DOHH2 (cell line): Measurements from ENCODE around the gene ITGA2B.
"Not testable (repeated sequence)": the region's sequence is repeated elsewhere in the genome, so short reads cannot be mapped to it uniquely, and the experiment has no call there.

Experiments
- H3F3A ChIP-seq: fragments of 200-600 bp; sonication (generic), shearing (Covaris generic); 2 replicates; pipeline ENCODE4 v1.6.0; 2016; ENCODE audit warnings: antibody characterized with exemption, mild to moderate bottlenecking; ENCODE audit not compliant: control insufficient read depth, insufficient read depth
- H3K27ac ChIP-seq: fragments of 200-600 bp; sonication (generic); 2 replicates; pipeline ENCODE4 v1.5.1; 2014; ENCODE audit warnings: low read depth, mild to moderate bottlenecking, low read length, moderate library complexity
- H3K27me3 ChIP-seq: fragments of 200-600 bp; sonication (generic); 2 replicates; pipeline ENCODE4 v1.6.1; 2014; ENCODE audit warnings: mild to moderate bottlenecking, low read length, mixed read lengths; ENCODE audit not compliant: control insufficient read depth
- H3K36me3 ChIP-seq: fragments of 200-600 bp; sonication (generic); 2 replicates; pipeline ENCODE4 v1.6.1; 2014; ENCODE audit warnings: mild to moderate bottlenecking, low read length, moderate library complexity, mixed read lengths; ENCODE audit not compliant: control insufficient read depth
- H3K4me1 ChIP-seq: fragments of 200-600 bp; sonication (generic); 2 replicates; pipeline ENCODE4 v1.6.1; 2014; ENCODE audit warnings: mild to moderate bottlenecking, low read length, mixed read lengths; ENCODE audit not compliant: control insufficient read depth
- H3K4me2 ChIP-seq: fragments of 200-600 bp; sonication (generic); 2 replicates; pipeline ENCODE4 v1.6.0; 2014; ENCODE audit warnings: mild to moderate bottlenecking, low read length, moderate library complexity
- H3K4me3 ChIP-seq: fragments of 200-600 bp; sonication (generic); 2 replicates; pipeline ENCODE4 v1.5.1; 2014; ENCODE audit warnings: mild to moderate bottlenecking, low read length, mixed read lengths
- H3K79me2 ChIP-seq: fragments of 200-600 bp; sonication (generic); 2 replicates; pipeline ENCODE4 v1.6.1; 2014; ENCODE audit warnings: mild to moderate bottlenecking, low read length, mixed read lengths; ENCODE audit not compliant: control insufficient read depth
- H3K9me2 ChIP-seq: fragments of 200-600 bp; sonication (generic); replicated peaks from 2 replicates; pipeline ENCODE4 v1.6.1; 2014; ENCODE audit warnings: mild to moderate bottlenecking, low read length, mixed read lengths; ENCODE audit not compliant: control insufficient read depth
- H3K9me3 ChIP-seq: fragments of 200-600 bp; sonication (generic); 2 replicates; pipeline ENCODE4 v1.6.1; 2014; ENCODE audit warnings: antibody characterized with exemption, low read length, mixed read lengths; ENCODE audit not compliant: control insufficient read depth, insufficient read depth
- H4K20me1 ChIP-seq: fragments of 200-600 bp; sonication (generic); 2 replicates; pipeline ENCODE4 v1.6.0; 2014; ENCODE audit warnings: low read depth, mild to moderate bottlenecking, antibody characterized with exemption, low read length, moderate library complexity; ENCODE audit not compliant: control insufficient read depth, insufficient read depth
- EZH2phosphoT487 ChIP-seq: fragments of 200-600 bp; sonication (generic); IDR thresholded peaks from 2 replicates; pipeline ENCODE4 v1.6.1; 2017; ENCODE audit warnings: borderline replicate concordance, mild to moderate bottlenecking, antibody characterized with exemption, low read length, moderate library complexity, mixed read lengths
- TF ChIP-seq, protein P1 (sequence below): fragments of 200-600 bp; sonication (generic); IDR thresholded peaks from one replicate; pipeline ENCODE4 v1.5.1; 2014; ENCODE audit warnings: antibody characterized with exemption, mild to moderate bottlenecking, low read depth, low read length; ENCODE audit not compliant: poor library complexity, severe bottlenecking

Gene ITGA2B

DNA sequence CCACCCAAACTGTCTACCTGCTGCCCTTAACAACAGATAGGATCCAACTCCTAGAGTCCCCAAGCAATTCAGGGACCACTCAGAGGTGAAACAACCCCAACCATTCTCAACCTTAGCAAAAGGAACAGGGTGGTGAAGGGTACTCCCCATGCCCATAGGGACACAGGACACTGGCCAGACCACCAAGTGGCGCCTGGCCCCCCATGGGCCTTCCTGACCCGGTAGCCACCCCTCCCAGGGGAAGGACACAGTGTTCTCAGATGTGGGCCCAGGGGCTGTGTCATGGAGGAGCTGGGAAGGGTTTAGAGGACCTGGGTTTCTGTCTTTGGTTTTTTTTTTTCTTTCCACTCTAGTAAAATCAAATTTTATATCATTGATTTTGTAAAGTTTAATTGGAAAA, 55.1 kb downstream of the ITGA2B start:
- Histone ChIP-seq H3K27me3 (no peaks in the 10 kb centered on the region), H3K4me2 (no peak overlapping the region), H3K79me2 (no peaks in the 10 kb centered on the region), H3K9me2 (no peaks in the 10 kb centered on the region), H3K36me3 (no peaks in the 10 kb centered on the region), H3K4me1 (peaks cover 47% of the 10 kb centered on the region), H3K27ac (0 out of 2 replicates have a peak overlapping the region, but pooled peaks have one; percentile 18), H3K9me3 (no peaks in the 10 kb centered on the region), H3K4me3 (no peak overlapping the region), H3F3A (peaks cover 4% of the 10 kb centered on the region), H4K20me1 (no peaks in the 10 kb centered on the region)
- no peak for TF ChIP-seq EZH2phosphoT487
- TF ChIP-seq, protein P1, sequence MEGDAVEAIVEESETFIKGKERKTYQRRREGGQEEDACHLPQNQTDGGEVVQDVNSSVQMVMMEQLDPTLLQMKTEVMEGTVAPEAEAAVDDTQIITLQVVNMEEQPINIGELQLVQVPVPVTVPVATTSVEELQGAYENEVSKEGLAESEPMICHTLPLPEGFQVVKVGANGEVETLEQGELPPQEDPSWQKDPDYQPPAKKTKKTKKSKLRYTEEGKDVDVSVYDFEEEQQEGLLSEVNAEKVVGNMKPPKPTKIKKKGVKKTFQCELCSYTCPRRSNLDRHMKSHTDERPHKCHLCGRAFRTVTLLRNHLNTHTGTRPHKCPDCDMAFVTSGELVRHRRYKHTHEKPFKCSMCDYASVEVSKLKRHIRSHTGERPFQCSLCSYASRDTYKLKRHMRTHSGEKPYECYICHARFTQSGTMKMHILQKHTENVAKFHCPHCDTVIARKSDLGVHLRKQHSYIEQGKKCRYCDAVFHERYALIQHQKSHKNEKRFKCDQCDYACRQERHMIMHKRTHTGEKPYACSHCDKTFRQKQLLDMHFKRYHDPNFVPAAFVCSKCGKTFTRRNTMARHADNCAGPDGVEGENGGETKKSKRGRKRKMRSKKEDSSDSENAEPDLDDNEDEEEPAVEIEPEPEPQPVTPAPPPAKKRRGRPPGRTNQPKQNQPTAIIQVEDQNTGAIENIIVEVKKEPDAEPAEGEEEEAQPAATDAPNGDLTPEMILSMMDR, result no peak

DNA sequence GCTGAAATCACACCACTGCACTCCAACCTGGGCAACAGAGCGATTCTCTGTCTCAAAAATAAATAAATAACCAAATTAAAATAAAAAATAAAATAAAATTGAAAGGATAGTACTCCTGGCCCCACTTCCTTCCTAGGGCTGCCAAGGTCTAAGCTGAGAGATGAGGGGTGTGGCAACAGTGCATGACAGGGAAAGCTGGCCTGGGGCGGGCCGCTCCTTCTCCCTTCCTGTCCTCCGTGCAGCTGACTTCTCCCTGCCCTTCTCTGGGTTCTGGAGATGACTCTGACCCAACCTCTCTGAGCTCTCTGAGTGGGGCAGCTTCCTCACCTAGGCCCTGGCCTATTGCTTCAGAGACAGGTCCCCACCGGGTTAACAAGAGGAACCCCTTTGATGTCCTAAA, 56.1 kb downstream of the ITGA2B start:
- Histone ChIP-seq H3F3A (peaks cover 10% of the 10 kb centered on the region), H3K9me3 (no peaks in the 10 kb centered on the region), H3K4me2 (no peak overlapping the region), H3K79me2 (no peaks in the 10 kb centered on the region), H3K36me3 (no peaks in the 10 kb centered on the region), H3K27ac (no peak overlapping the region), H3K4me1 (peaks cover 54% of the 10 kb centered on the region), H3K9me2 (no peaks in the 10 kb centered on the region), H4K20me1 (no peaks in the 10 kb centered on the region), H3K27me3 (no peaks in the 10 kb centered on the region), H3K4me3 (no peak overlapping the region)
- TF ChIP-seq, protein P1, result no peak
- no peak for TF ChIP-seq EZH2phosphoT487

DNA sequence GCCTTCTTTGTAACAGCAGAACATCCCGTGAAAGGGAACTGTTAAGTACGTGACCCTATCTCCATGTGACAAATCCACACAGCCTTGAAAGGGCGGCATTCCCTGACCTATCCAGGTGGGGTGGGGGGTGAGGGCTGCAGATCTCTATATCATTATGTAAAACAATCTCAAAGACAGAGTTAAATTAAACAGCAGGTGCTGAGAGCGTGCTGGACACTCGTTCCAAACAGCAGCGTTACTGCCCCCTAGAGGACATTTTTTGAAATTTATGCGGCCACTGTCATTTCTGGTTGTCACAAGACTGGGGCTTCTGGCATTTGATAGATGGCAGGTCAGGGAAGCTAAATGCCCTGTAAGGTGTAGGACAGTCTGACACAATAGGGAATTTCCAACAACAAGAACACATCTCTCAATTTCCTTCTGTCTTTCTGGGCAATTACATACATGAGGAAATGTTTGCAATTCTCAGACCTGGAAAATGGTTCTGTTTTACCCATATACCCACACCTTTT, 58.1 kb downstream of the ITGA2B start:
- Histone ChIP-seq H3K9me2 (no peaks in the 10 kb centered on the region), H4K20me1 (no peaks in the 10 kb centered on the region), H3K27ac (peak overlapping the region; percentile 55), H3K27me3 (no peaks in the 10 kb centered on the region), H3F3A (peaks cover 20% of the 10 kb centered on the region), H3K4me3 (peak overlapping the region; percentile 50), H3K79me2 (0 out of 2 replicates have a peak, but pooled peaks cover 3% of the 10 kb centered on the region), H3K4me2 (peak overlapping the region; percentile 76), H3K4me1 (peaks cover 69% of the 10 kb centered on the region), H3K36me3 (no peaks in the 10 kb centered on the region), H3K9me3 (no peaks in the 10 kb centered on the region)
- no peak for TF ChIP-seq EZH2phosphoT487
- TF ChIP-seq, protein P1, result peak; percentile 91

DNA sequence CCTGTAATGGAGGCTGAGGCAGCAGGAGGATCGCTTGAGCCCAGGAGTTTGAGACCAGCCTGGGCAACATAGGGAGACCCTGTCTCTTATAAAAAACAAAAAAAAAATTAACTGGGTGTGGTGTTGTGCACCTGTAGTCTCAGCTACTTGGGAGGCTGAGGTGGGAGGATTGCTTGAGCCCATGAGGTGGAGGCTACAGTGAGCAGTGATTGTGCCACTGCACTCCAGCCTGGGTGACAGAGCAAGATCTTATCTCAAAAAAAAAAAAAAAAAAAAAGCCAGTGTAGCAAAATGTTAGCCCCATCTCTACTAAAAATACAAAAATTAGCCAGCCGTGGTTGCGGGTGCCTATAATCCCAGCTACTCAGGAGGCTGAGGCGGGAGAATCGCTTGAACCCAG, 59.2 kb downstream of the ITGA2B start:
- H3K27me3 ChIP-seq, H3K9me2 ChIP-seq, H3K27ac ChIP-seq, H3K9me3 ChIP-seq, H3K4me3 ChIP-seq, H4K20me1 ChIP-seq, H3K4me2 ChIP-seq, H3K36me3 ChIP-seq: not testable (repeated sequence)
- peaks cover 13% of the 10 kb centered on the region for H3K79me2 ChIP-seq
- peaks cover 26% of the 10 kb centered on the region for H3F3A ChIP-seq
- peaks cover 70% of the 10 kb centered on the region for H3K4me1 ChIP-seq

DNA sequence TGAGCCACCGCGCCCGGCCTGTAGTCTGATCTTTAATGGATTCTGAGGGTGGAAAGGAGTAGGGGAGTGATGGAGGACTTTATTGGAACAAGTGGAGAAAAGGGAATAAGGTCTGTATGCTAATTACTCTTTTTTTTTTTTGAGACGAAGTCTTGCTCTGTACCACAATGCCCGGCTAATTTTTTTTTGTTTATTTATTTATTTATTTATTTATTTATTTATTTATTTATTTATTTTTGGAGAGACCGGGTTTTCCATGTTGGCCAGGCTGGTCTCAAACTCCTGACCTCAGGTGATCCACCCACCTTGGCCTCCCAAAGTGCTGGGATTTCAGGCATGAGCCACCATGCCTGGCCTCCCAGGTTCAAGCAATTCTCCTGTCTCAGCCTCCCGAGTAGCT, 59.9 kb downstream of the ITGA2B start:
- H3K4me3 ChIP-seq, H3K27me3 ChIP-seq, H4K20me1 ChIP-seq, H3K9me2 ChIP-seq, H3K36me3 ChIP-seq, H3K9me3 ChIP-seq, H3K4me2 ChIP-seq, H3K27ac ChIP-seq: not testable (repeated sequence)
- Histone ChIP-seq H3K4me1 (peaks cover 68% of the 10 kb centered on the region), H3F3A (peaks cover 26% of the 10 kb centered on the region), H3K79me2 (peaks cover 17% of the 10 kb centered on the region)
